NCI-H82 (cell line): ENCODE data around the gene CYLD.

ENCODE experiments used
- DNase-seq: peaks from one replicate; lab custom pipeline; 2025; lab: John Stamatoyannopoulos, UW

CYLD gene

GRCh38 chr16:50781043-50781442 lies 39.2 kb downstream of the CYLD start:
- DNase-seq, result no peak

DNA sequence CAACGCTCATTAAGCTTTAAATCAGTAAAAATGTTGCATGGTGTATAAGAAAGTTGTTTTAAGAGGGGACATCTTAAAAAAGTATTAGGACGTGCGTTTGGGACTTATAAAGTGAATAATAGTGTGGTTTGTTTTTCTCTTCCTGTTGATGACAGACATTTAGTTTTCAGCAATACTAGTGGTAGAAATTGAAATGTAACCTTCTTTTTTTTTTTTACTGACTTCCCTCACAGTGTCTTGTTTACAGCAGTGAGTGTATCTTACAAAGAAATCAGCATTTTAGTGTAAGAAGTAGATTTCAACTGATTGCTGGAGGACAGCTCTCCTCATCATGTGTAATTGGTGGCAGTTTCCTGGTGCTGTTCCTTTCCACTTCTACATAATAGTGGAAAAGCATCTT lies 39.6 kb downstream of the CYLD start:
- no peak for DNase-seq

DNA sequence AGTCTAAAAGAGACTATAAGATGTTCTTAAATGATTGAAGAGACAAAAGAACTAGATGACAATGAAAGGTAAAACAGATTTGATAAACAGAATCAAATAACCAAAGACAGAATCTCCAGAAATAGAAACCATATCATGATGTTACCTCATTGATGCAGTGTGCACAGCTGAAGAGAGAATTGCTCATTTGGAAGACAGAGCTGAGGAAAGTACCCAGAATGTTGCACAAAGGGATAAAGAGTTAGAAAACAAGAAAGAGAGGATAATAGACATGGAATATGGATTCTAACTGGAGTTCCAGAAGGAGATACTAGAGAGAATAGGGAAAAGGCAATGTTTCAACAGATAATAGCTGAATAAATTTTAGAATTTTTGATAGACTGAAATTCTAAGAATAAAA lies 47.9 kb downstream of the CYLD start:
- no peak for DNase-seq

DNA sequence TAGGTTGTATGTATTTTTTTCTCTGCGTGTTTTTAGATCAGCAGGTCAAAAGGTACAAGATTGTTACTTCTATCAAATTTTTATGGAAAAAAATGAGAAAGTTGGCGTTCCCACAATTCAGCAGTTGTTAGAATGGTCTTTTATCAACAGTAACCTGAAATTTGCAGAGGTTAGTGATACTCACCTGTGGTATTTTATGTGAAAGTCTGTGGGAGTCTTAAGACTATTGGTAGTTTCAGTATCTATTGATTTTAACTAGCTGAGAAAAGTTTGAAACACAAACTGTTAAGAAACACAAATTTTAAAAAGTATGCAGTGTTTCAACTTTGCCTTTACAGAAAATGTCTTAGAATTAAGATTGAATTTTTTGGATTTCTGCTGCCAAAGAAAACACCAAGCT lies 49.6 kb downstream of the CYLD start:
- DNase-seq, result no peak

GRCh38 chr16:50796829-50797228 lies 54.9 kb downstream of the CYLD start:
- DNase-seq, result no peak

GRCh38 chr16:50797456-50797855 lies 55.6 kb downstream of the CYLD start:
- DNase-seq, result no peak

DNA sequence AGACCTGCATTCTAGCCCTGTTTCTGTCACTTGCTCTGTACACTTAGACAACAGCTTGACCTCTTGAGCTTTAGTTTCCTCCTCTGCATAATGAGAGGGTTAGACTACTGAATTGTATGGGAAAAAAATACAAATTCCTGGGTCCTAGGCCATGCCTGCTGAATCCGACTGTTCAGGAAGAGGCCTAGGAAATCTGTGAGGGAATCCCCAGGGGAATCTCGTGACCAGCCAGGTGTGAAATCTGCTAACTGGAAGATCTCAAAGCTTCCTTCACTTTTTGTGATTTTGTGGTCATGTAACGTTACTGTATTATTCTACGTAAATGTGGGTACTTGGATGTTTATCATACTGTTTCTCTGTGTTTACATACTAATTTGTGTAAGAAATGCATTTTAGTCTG lies 58.2 kb downstream of the CYLD start:
- DNase-seq, result peak; percentile 14

- DNase-seq, result no peak
Observed at GRCh38 chr16:50801036-50801435, 59.1 kb downstream of the CYLD start.

DNA sequence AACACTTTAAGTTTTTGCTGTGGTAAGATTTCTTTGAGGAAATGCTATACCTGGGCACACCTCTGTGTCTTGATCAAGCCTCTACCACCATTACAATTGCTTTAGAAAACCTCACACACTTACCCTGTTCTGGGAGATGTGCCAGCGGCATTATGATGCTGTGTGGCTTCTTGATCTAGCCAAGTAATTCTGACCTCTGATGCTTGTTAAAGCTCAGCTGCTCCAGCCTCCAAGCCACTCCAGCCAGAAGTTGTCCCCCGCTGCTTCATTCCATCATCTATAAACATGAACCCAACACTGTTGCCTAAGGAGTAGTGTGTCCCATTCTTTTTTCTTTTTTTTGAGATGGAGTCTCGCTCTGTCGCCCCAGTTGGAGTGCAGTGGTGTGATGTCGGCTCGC lies 60.1 kb downstream of the CYLD start:
- DNase-seq, result no peak

GRCh38 chr16:50802961-50803360 lies 61.1 kb downstream of the CYLD start:
- no peak for DNase-seq

DNA sequence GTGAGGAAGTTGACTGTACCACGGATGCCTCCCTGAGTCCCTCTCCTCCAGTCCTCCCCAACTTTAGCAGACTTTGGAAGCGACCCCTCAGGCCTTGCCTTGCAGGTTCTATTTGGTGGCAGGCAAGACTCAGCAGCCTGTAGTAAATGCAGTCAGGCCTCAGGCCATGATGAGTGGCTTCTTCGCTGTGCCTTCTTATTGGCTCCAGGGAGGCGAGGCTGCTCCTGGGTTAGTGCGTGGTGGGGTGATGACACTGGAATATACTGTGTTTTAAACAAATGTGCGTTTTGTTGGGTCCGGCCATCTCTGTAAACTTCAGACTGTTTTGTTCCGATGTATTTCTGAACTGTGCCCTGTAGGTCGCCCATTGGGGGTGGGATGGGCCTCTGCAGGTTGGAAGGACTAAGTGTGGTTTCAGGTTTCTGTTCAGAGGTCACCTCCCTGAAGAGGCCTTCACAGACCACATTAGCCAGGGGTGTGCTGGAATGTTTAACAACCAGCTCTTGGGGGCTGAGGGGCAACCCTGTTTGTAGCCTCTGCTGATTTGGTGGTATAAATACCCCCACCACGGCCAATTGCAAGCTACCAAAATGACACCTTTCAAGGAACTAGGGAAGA lies 62.5 kb downstream of the CYLD start:
- no peak for DNase-seq

- peak; percentile 95 for DNase-seq
Observed at GRCh38 chr16:50806099-50807062, 64.5 kb downstream of the CYLD start.

GRCh38 chr16:50808929-50809538 lies 67.1 kb downstream of the CYLD start:
- no peak for DNase-seq

GRCh38 chr16:50809561-50809960 lies 67.7 kb downstream of the CYLD start:
- DNase-seq, result no peak

DNA sequence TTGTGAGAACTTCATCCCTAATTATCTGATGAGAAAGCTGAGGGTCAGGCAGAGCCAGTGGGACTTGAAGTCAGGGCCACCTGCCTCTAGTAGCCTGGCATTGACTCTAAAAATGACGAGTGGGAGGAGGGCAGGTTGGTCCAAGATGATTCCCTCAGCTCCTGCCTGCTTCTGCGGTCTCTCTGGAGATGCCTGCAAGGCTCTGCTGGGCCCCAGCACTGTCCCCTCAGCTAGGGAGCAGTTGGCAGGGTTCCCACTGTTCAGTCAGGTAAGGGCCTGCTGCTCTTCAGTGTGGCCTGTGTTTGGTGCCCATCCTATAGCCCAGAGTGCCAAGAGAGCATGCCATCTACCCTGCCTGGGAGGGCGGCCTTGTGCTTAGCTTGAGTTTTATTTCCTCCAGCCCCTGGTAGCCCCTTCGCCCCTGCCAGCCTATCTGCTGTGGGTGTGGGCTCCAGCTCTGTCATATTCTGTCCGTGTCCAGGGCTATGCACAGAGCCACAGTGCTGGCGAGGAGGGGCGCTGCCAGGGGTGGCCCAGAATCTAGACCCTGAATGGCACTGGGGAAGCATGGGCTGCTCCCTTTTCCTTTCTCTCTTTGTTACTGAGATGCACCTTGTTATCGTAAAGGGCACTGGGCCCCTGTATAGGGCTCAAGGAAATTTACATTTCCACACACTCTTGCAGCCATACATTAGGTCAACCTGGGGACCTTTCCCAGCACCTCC lies 68.5 kb downstream of the CYLD start:
- DNase-seq, result no peak

DNA sequence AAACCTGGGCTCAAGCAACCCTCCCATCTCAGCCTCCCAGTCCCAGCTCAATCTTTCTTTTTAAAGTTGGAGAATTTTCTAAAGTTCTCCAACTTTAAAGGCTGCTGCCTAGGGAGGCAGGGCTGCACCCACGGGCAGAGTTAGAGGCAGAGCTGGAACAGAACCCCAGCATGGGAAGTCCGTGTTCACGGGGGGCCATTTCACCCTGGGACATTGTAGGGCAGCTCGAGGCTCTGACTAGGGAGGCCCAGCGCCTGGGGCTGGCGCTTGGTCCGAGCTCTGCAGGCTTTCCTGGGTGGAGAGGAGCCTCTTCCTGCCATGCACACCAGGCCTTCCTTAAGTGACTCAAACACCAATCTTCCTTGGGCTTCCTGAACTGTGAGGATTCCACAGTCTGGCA lies 70.2 kb downstream of the CYLD start:
- no peak for DNase-seq

GRCh38 chr16:50812876-50813466 lies 71.1 kb downstream of the CYLD start:
- DNase-seq, result no peak

DNA sequence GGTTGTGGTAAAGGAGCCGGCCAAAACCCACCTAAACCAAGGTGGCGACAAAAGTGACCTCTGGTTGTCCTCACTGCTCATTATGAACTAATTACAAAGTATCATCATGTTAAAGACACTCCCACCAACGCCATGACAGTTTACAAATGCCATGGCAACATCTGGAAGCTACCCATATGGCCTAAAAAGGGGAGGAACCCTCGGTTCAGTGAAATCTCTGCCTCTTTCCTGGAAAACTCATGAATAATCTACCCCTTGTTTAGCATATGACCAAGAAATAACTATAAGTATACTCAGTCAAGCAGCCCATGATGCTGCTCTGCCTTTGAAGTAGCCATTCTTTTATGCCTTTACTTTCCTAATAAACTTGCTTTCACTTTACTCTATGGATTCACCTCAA lies 72.2 kb downstream of the CYLD start:
- DNase-seq, result no peak

- DNase-seq, result no peak
Observed at GRCh38 chr16:50814541-50814940, 72.7 kb downstream of the CYLD start.

DNA sequence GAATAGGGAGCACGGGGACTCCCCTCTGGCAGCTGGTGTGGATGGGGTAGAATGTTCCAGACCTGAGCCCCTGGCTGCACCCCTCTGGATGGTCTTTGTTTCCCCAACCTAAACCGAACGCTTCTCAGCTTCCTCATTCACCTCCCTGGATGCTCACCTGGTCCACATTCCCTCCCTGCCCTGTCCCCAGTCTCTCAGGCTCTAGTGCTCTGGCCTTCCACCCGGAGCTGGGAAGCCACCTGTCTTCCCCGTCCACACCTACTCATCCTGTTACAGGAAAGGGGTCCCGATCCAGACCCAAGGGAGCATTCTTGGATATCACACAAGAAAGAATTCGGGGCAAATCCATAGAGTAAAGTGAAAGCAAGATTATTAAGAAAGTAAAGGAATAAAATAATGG lies 73.5 kb downstream of the CYLD start:
- no peak for DNase-seq

DNA sequence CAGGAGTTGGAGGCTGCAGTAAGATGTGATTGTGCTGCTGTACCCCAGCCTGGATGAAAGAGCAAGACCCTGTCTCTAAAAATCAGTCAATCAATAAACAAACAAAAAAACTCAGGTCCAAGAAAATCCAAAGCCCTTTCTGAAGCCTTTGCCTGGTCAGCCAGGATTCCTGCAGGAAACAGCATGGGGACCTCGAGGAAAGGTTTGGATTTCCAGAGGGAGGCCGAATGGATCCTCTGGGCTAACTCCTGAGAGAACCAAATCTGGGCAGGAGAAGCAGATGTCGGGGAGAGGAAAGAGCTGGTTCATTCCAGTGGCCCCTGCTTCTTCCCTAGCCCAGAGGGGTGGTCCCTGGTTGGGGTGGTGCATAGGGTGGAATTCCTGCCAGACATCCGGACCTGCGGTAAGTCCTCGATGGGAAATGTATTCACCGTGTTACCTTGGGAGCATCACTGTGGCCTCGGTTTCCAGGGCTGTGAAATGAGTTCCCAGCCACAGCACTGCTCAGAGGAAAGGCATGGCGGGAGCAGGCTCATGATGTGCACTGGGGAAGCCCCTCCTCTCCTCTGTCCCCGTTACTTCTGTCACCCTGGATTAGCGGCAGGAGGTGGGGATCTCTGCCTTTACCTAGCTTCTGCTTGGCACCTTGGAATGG lies 75.1 kb downstream of the CYLD start:
- DNase-seq, result no peak

DNA sequence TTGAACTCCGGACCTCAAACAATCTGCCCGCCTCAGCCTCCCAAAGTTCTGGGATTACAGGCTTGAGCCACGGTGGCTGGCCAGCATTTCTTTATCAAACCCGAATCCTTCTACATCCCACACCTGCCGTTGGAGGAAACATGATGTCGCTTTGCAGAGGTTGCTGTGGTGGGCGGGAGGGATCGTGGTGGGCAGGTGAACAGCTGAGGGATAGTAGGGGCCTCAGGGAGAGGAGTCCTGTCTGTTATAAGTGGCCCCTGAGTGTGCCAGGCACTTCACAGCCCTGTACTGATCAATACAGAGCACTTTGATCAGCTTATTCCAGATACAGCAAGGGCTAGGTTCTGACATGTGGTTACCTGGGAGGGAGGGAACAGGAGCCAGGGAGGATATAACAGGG lies 76.5 kb downstream of the CYLD start:
- DNase-seq, result no peak
